Small intestine (tissue), 7 donors: ENCODE measurements around the gene PLPP4. TPM values are rescaled to one million over a fixed set of nuclear protein-coding genes. Genes with fewer than 3 reads are reported as not detected.

Experiments
- DNase-seq, 2 donors: peaks; one replicate each; pipeline versions ENCODE4 v3.0.0 to v3.0.0-alpha.2; 2013
- FAIRE-seq: peaks from 2 replicates; lab custom pipeline; 2012; peaks lifted over from hg19 to GRCh38; lab: Jason Lieb, UNC
- H3K27ac ChIP-seq, 3 donors: one replicate each; pipeline ENCODE4 v1.5.1; 2013; ENCODE audit warnings: low read length in 2 of 3, mild to moderate bottlenecking in 2 of 3, control low read depth in 1 of 3, inconsistent platforms in 1 of 3, low read depth in 1 of 3, moderate library complexity in 1 of 3
- H3K27me3 ChIP-seq, 3 donors: one replicate each; pipeline ENCODE4 v1.6.1; 2013; ENCODE audit warnings: low read length in 3 of 3, inconsistent platforms in 1 of 3; ENCODE audit not compliant: control insufficient read depth in 3 of 3, insufficient read depth in 3 of 3
- H3K36me3 ChIP-seq, 3 donors: one replicate each; pipeline ENCODE4 v1.6.1; 2013; ENCODE audit warnings: low read length in 3 of 3, inconsistent platforms in 1 of 3, low read depth in 1 of 3, mild to moderate bottlenecking in 1 of 3, moderate library complexity in 1 of 3; ENCODE audit not compliant: control insufficient read depth in 3 of 3, insufficient read depth in 2 of 3
- H3K4me1 ChIP-seq, 3 donors: one replicate each; pipeline ENCODE4 v1.6.1; 2013; ENCODE audit warnings: low read length in 2 of 3, inconsistent platforms in 1 of 3, low read depth in 1 of 3, mild to moderate bottlenecking in 1 of 3, moderate library complexity in 1 of 3; ENCODE audit not compliant: control insufficient read depth in 3 of 3, insufficient read depth in 2 of 3
- H3K4me3 ChIP-seq, 3 donors: one replicate each; pipeline ENCODE4 v1.5.1; 2013; ENCODE audit warnings: low read length in 3 of 3, control low read depth in 1 of 3, inconsistent platforms in 1 of 3, low read depth in 1 of 3, mild to moderate bottlenecking in 1 of 3, moderate library complexity in 1 of 3
- H3K9me3 ChIP-seq, 2 donors: one replicate each; pipeline ENCODE4 v1.6.1; 2013; ENCODE audit warnings: low read depth in 1 of 2, low read length in 1 of 2; ENCODE audit not compliant: control insufficient read depth in 2 of 2, insufficient read depth in 1 of 2
- WGBS, 3 donors: extraction: QIAGEN DNeasy Blood & Tissue Kit; methylation state at CpG; one replicate each; pipeline ENCODE4 v1.1.7; 2013; 5-methylcytosine and 5-hydroxymethylcytosine counted together
- polyA plus RNA-seq, 4 donors: library from polyadenylated mRNA; stranded (reverse) in 3 of 4; unstranded in 1 of 4; fragments of 200-250 nt in 3 of 4; fragments of 120-200 nt in 1 of 4; gene quantifications; one replicate each; pipeline versions ENCODE4 v1.2.1 to v1.2.3, GENCODE V29; 2013
- donor health status: healthy with polysubstance abuse.
- donor health status: control.
- donor health status: control.
- donor health status: Bipolar disorder and iron deficiency.
- donor health status: healthy.

PLPP4 gene
- polyA plus RNA-seq, 4 donors: 0.60 TPM; not detected in 3

DNA sequence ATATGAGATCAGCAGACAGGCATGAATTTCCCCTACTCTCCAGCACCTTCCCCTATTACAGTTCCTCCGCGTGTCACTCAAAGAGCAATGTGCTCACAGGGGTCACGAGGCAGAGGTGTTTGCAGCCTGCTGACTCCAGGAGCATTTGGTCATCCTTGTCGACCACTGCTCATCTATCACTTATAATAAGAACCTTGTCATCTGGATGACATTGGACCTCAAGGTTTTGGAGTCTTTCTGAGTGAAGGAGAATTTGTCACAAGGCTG is 32.9 kb upstream of the PLPP4 start:
- FAIRE-seq (no peak), DNase-seq (no peak)
- Histone ChIP-seq H3K4me3 (no peak overlapping the region), H3K9me3 (no peaks in the 10 kb centered on the region), H3K27me3 (no peaks in the 10 kb centered on the region), H3K36me3 (no peaks in the 10 kb centered on the region), H3K27ac (no peak overlapping the region), H3K4me1 (no peaks in the 10 kb centered on the region)
- 76 to 84% (median 84%) methylated on average over 4 of the region's 4 CpGs for WGBS, 3 donors

DNA sequence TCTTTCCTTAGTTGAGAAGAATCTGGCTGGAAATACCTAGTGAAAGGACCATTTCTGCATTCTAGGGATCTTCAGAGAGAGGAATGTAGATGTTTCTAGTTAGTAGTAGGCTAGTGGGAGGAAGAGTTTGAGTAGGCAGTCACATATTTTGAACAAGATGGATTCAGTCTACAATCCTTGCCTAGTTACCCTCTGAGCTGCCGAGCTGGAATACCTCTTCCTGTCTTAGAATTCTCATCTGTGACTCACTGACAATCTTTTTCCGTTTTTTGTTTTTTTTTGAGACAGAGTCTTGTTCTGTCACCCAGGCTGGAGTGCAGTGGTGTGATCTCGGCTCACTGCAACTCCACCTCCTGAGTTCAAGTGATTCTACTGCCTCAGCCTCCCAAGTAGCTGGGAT is 30.7 kb upstream of the PLPP4 start:
- Histone ChIP-seq H3K4me1 (no peaks in the 10 kb centered on the region), H3K9me3 (no peaks in the 10 kb centered on the region), H3K27me3 (no peaks in the 10 kb centered on the region), H3K36me3 (no peaks in the 10 kb centered on the region), H3K27ac (no peak overlapping the region), H3K4me3 (no peak overlapping the region)
- no peak for DNase-seq
- no peak for FAIRE-seq
- WGBS, 3 donors: 73 to 80% (median 76%) methylated on average over 3 of the region's 3 CpGs

DNA sequence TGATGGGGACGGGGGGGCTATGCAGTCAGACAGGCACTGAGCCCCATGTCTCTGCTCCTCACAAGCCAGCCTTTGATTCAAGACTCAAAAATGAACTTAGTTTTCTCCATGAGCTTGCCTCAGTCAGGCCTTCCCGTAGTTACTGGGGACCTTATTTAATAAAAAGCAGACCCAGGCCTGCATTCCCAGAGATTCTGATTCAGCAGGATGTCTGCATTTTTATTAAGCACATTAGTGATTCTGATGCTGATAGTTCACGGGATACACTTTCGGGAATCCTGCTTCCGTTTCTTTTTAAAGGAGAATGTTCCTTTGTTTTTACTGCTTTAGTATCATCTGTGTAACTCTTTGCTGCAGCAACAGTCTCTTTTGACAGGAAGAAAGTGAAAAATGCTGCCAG is 28.3 kb upstream of the PLPP4 start:
- Histone ChIP-seq H3K9me3 (no peaks in the 10 kb centered on the region), H3K4me3 (no peak overlapping the region), H3K36me3 (no peaks in the 10 kb centered on the region), H3K27ac (no peak overlapping the region), H3K4me1 (no peaks in the 10 kb centered on the region), H3K27me3 (peaks cover 0 to 3% (median 0%) of the 10 kb centered on the region in 3 donors)
- WGBS, 3 donors: 73 to 78% (median 74%) methylated on average over 5 of the region's 5 CpGs
- DNase-seq: no peak
- FAIRE-seq: no peak

DNA sequence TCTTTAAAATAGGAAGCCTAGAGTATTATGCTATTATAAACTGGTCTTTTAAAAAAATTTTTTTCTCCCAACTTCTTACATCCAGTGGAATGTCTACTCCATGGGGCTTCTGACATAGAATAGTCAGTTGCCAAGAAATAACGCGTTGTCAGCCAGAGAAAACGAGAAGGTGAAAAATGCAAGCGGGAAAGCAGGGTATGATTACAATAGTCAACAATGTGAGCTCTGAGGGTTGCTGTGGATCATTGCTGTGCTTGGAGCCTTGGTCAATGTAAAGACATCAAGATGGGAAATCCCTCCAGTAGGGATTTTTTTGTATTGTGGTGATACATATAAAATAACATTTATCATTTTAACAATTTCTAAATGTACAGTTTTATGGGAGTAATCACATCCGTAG is 27.6 kb upstream of the PLPP4 start:
- 56 to 75% (median 69%) methylated on average over 5 of the region's 5 CpGs for WGBS, 3 donors

DNA sequence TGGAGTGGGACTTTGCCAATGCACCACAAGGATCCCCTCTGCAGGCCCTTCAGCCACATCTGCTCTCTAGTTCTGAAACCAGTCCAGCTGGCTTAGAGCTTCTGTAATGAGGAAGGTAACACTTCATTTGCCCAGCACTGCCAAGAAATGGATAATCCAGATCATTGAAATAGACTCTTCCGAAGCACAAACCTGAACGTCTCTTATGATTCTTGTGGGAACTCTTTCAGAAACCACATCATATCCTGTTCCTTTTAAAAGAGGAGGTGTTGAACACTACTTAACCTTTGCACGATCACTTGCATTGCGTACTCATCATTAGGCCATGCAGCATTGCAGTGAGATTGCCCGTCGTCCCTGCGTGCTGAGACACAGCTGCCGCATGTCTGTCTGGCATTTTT is 25.8 kb upstream of the PLPP4 start:
- Histone ChIP-seq H3K4me3 (no peak overlapping the region), H3K36me3 (no peaks in the 10 kb centered on the region), H3K27me3 (peaks cover 0 to 3% (median 0%) of the 10 kb centered on the region in 3 donors), H3K27ac (no peak overlapping the region), H3K4me1 (no peaks in the 10 kb centered on the region), H3K9me3 (no peaks in the 10 kb centered on the region)
- no peak for DNase-seq
- FAIRE-seq: no peak
- WGBS, 3 donors: 63 to 80% (median 74%) methylated on average over 8 of the region's 8 CpGs

More for the DNA sequence above, 27.6 kb upstream of the PLPP4 start:
- H3K9me3 ChIP-seq: no peaks in the 10 kb centered on the region
- DNase-seq (no peak), FAIRE-seq (no peak)
- peaks cover 0 to 3% (median 0%) of the 10 kb centered on the region in 3 donors for H3K27me3 ChIP-seq
- H3K4me1 ChIP-seq: no peaks in the 10 kb centered on the region
- H3K36me3 ChIP-seq: no peaks in the 10 kb centered on the region
- H3K4me3 ChIP-seq: no peak overlapping the region
- no peak overlapping the region for H3K27ac ChIP-seq

DNA sequence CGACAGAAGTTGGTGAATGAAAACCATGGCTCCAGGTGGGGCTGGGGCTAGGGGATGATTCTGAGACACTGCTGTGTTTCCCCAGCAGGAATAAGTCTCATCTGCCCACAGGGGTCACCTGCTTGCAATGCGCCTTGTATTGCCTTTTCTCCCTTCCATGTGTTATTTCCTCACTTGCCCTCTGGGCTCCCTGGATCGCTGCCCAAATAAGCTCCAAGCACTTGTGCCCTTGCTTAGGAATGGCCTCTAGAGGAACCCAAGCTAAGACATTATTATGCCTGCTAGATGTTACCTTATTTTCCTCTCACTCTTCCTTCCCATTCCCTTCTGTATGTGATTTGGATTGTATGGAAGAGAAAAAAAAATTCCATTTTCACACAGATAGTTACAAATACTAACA is 24.8 kb upstream of the PLPP4 start:
- no peak overlapping the region for H3K4me3 ChIP-seq
- H3K4me1 ChIP-seq: no peaks in the 10 kb centered on the region
- WGBS, 3 donors: 55 to 73% (median 64%) methylated on average over 3 of the region's 3 CpGs
- no peak for FAIRE-seq
- H3K36me3 ChIP-seq: no peaks in the 10 kb centered on the region
- H3K9me3 ChIP-seq: no peaks in the 10 kb centered on the region
- no peak for DNase-seq
- peaks cover 0 to 3% (median 0%) of the 10 kb centered on the region in 3 donors for H3K27me3 ChIP-seq
- H3K27ac ChIP-seq: no peak overlapping the region

DNA sequence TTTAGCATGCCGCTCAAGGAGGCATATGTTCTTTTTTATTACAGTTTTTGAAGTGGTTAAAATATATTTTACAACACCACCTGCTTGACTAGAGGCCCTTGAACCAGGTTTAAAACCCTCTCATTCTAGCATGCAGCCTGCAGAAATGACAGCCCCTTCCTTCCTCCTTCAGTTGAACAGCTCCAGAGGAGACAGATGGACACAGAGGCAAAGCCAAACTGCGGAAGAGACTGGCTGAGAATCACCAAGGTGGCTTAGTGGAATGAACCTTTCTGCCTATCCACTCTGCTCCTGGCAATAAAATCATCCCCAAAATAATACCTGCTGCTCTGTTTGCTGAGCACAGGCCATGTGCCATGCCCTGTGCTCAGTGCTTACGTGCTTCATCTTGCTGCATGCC is 23.9 kb upstream of the PLPP4 start:
- 71 to 82% (median 71%) methylated on average over 3 of the region's 3 CpGs for WGBS, 3 donors
- DNase-seq: no peak
- Histone ChIP-seq H3K36me3 (no peaks in the 10 kb centered on the region), H3K4me3 (no peak overlapping the region), H3K9me3 (no peaks in the 10 kb centered on the region), H3K27ac (no peak overlapping the region), H3K27me3 (peaks cover 0 to 3% (median 0%) of the 10 kb centered on the region in 3 donors), H3K4me1 (no peaks in the 10 kb centered on the region)
- FAIRE-seq: no peak

DNA sequence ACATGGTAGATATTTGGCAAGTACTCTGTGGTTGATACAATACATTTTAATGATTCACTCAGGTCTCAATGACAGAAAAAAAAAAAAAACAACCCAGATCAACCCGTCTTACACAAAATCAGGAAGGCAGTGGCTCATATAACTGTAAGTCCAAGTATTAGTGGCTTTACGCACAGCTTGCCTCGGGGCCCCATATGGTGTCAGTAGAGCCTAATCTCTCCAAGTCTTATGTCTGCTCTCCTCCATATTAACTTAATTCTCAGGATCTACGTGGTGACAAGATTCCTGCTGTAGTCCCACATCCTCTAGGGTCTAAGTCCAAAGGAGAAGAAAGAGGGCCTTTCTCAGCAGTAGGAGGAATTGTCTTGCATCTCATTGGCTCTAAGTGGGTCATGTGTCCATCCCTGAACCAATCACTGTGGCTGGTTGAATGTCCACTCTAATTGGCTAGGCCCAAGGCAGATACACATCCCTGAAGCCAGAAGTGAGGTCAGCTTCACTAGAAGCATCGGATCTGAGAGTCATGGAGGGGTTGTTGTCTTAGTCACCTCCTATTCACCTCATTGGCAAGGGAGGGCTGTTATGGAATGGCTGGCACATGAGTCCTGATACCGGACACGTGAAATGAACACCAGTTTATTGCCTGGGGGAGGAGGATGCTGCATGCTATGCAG is 20.5 kb upstream of the PLPP4 start:
- H3K4me1 ChIP-seq: no peaks in the 10 kb centered on the region
- DNase-seq (no peak), FAIRE-seq (no peak)
- H3K27ac ChIP-seq: no peak overlapping the region
- no peak overlapping the region for H3K4me3 ChIP-seq
- H3K36me3 ChIP-seq: no peaks in the 10 kb centered on the region
- WGBS, 3 donors: 66 to 79% (median 73%) methylated on average over 7 of the region's 7 CpGs
- peaks cover 0 to 3% (median 0%) of the 10 kb centered on the region in 3 donors for H3K27me3 ChIP-seq
- no peaks in the 10 kb centered on the region for H3K9me3 ChIP-seq

DNA sequence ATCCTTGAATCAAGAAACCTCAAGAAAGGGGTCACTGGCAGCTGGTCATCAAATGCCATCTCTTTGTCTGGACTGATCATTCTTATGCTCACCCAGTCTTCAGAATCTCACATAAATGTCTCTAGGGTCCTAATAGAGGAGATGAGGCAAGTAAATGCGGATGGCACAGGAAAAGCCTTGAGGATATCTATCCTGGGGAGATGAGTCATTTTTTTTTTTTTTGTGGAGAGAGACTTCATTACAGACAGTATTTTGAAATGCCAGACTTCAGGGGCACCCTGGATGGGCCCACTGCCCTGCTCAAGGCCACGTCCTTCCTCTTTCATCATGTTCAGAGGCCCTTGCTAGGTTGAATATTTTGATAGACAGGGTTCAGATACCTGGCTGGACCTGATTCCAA is 19.5 kb upstream of the PLPP4 start:
- Histone ChIP-seq H3K27ac (no peak overlapping the region), H3K27me3 (no peaks in the 10 kb centered on the region), H3K4me1 (no peaks in the 10 kb centered on the region), H3K9me3 (no peaks in the 10 kb centered on the region), H3K4me3 (no peak overlapping the region), H3K36me3 (no peaks in the 10 kb centered on the region)
- DNase-seq (no peak), FAIRE-seq (no peak)
- 36 to 81% (median 69%) methylated on average over 2 of the region's 2 CpGs for WGBS, 3 donors
